Mononuclear cell (primary cell): ENCODE results near the gene CNGA2. TPM values are rescaled to one million over a fixed set of nuclear protein-coding genes. Genes with fewer than 3 reads are reported as not detected.

Source experiments
- H3K27me3 ChIP-seq: 2 replicates; pipeline ENCODE4 v1.6.0; 2011; ENCODE audit warnings: low read length, control low read depth; ENCODE audit not compliant: insufficient read depth
- H3K4me1 ChIP-seq: 2 replicates; pipeline ENCODE4 v1.5.1; 2011; ENCODE audit warnings: mild to moderate bottlenecking, low read length, control low read depth; ENCODE audit not compliant: insufficient read depth
- H3K4me3 ChIP-seq: 2 replicates; pipeline ENCODE4 v1.5.1; 2011; ENCODE audit warnings: mild to moderate bottlenecking, low read length, moderate library complexity
- H3K9me3 ChIP-seq: 2 replicates; pipeline ENCODE4 v1.5.1; 2011; ENCODE audit warnings: low read depth, mild to moderate bottlenecking, control low read depth, low read length
- total RNA-seq: library from RNA; depleted of rRNA; stranded (reverse); fragments of >200 nt; gene quantifications from one replicate; pipeline ENCODE4 v1.2.3, GENCODE V29; 2012

CNGA2 gene
- total RNA-seq, 1 donor = not detected

DNA sequence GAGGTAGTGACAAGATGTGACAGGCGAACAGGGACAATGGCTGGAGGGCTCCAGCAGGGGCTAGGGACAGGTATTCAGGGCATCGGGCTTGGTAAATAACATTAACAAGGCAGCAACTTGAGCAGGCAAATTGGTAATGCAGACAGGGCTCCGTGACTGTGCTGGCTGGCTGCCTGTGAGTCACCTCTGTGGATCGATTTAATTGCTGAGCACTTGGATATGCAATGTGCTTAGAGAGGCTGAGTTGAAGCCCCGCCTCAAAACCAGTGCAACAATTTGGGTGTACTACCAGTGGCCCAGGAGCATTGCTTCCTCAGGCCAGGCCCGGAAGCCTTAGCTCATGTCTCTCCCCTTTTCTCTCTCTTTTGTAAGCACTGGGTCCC is 19.5 kb downstream of the CNGA2 start:
- Histone ChIP-seq H3K4me1 (no peaks in the 10 kb centered on the region), H3K27me3 (no peaks in the 10 kb centered on the region), H3K4me3 (no peak overlapping the region), H3K9me3 (no peaks in the 10 kb centered on the region)

DNA sequence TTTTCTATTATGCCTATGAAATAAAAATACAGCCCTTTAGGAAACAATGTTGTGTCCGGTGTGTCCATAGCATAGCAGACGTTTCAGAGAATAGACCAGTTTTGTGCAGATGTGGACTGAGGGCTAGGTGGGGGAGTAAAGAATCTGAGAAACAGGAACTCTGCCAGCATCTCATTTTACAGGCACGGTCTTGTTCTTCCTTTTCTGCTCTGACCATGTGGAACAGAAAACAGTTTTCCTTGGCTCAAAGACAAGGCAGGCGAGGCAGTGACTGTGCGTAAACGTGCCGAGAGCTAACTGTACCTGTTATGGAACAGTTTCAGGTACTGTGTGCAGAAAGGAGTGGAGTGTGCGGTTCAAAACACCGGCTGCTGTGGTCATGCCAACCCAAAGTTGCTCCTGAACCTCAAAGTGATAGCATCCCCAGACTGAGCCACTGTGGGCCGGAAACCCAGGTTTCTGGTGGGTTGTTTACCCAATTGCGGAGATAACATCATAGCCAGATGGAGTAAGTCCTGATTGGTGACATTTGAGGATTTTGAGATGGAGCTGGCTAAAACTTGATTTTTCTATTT is 20.2 kb downstream of the CNGA2 start:
- Histone ChIP-seq H3K27me3 (no peaks in the 10 kb centered on the region), H3K4me1 (no peaks in the 10 kb centered on the region), H3K4me3 (no peak overlapping the region), H3K9me3 (no peaks in the 10 kb centered on the region)

DNA sequence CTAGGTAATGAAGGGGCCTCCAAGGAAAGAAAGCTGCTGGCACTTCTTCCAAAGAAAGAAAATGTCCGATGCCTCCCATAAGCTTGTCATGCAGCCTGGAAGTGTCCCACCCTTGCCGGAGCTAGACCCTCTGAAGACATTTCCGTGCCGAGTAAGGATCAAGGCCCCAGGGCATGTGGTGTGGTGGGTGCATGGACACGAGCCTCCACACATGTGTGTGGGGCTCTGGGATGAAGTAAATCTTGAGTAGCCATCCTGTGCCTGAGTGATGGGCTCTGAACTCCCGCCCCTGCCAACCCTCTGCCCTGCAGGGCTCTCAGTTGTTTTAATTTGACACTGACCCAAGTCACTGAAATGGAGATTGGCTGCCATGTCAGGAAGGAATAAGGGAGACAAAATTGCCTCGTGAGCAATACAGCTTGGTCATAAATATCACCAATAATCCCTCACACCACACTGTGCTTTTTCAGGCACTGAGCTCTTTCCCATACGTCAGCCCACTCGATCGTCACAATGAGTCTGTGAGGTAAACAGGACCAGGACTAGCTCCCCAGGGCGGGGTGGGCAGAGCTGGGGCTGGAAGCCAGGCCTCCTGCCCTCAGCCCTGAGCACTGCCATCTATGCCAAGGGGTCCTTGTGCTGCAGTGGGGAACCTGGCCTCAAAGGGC is 24.6 kb downstream of the CNGA2 start:
- Histone ChIP-seq H3K9me3 (no peaks in the 10 kb centered on the region), H3K4me1 (no peaks in the 10 kb centered on the region), H3K4me3 (no peak overlapping the region), H3K27me3 (no peaks in the 10 kb centered on the region)

DNA sequence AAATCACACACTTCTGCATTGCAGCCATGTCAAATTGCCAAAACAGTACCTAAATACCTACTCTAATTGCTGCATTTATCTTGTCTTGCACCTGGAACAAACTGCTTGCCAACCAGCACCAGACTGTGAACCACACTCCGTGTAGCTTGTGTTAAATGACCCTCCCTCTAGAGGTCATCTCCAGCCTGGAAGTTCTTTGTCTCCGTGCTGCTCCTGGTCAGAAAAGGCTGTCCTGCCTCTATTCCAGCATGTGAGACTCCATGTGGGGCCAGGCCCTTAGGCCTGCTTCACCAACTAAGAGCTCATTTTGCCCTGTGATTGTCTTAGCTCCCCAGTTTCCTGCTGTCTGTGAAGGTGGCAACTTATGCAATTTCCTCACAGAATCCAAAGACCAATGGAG is 28.3 kb downstream of the CNGA2 start:
- no peaks in the 10 kb centered on the region for H3K27me3 ChIP-seq
- H3K9me3 ChIP-seq = no peaks in the 10 kb centered on the region
- no peaks in the 10 kb centered on the region for H3K4me1 ChIP-seq
- no peak overlapping the region for H3K4me3 ChIP-seq

DNA sequence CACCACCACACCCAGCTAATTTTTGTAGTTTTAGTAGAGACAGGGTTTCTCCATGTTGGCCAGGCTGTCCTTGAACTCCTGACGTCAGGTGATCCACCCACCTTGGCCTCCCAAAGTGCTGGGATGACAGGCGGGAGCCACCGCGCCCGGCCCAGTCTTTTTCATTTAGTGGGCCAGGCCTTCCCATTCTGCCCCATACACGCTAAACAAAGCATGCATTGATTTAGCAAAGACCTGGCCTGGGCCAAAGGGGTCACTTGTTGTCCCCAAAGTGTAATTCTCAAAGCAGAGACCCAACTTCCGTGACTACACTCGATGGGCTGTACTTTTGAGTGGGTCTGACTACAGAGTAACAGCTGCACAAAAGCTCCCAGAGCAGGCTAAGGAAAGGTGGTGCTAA is 29.2 kb downstream of the CNGA2 start:
- Histone ChIP-seq H3K9me3 (no peaks in the 10 kb centered on the region), H3K27me3 (no peaks in the 10 kb centered on the region), H3K4me1 (no peaks in the 10 kb centered on the region), H3K4me3 (no peak overlapping the region)

DNA sequence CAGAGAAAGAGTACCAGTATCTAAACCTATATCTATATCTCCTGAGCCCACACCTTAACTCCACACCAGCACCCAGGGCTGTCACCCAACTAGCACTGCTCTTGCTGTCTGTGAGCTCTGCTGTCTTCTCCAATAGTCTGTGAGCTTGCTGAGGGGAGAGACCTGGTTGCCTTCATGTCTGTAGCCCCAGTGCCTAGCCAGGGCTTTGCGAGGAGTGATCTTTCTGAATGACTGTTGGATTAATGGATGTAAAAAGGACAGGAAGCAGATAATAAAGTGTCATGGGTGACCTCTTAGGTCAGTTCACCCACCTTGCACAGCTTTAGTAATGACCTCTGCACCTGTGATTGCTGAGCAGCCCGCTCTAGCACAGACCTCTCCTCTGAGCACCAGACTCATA is 30.5 kb downstream of the CNGA2 start:
- H3K4me1 ChIP-seq = no peaks in the 10 kb centered on the region
- no peak overlapping the region for H3K4me3 ChIP-seq
- no peaks in the 10 kb centered on the region for H3K27me3 ChIP-seq
- no peaks in the 10 kb centered on the region for H3K9me3 ChIP-seq

DNA sequence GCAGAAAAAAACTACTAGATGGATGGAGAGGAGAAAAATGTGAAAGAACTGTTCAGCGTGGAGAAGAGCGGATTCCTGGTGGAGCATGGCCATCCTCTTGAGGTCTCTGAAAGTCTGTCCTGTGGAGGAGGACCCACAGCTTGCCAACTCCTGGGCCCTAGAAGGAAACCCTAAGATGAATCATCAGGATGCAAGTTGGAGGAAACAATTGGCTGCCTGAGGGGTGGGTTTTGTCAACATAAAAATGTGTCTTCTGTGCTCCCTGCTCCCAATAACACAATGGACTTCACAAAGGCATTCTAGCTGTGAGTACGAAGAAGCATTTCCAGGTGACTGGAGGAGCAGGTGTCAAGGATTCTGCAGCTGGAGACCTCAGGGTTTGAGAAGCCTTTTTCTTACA is 37.2 kb downstream of the CNGA2 start:
- Histone ChIP-seq H3K27me3 (no peaks in the 10 kb centered on the region), H3K9me3 (no peaks in the 10 kb centered on the region)

DNA sequence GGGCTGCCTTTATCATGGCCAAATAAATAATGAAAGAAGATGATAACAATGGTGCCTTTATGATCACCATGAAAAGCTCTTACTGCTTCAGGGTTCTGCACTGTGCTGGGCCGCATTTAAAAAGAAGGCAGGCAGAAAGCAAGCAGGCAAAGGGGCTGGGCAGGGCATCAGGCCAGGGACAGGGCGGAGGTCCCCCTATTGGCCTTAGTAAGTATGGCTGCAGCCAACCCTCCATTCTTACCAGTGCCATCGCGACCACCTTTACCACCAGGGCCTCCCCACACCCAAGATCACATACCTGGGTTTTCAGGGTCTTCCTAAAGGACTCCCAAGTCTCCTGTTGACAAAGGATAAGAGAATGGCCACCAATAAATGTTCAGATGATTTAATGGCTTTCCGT is 38.9 kb downstream of the CNGA2 start:
- no peaks in the 10 kb centered on the region for H3K4me1 ChIP-seq
- no peak overlapping the region for H3K4me3 ChIP-seq
- H3K27me3 ChIP-seq = no peaks in the 10 kb centered on the region
- H3K9me3 ChIP-seq = no peaks in the 10 kb centered on the region

More for the DNA sequence above, 37.2 kb downstream of the CNGA2 start:
- Histone ChIP-seq H3K4me1 (no peaks in the 10 kb centered on the region), H3K4me3 (no peak overlapping the region)

DNA sequence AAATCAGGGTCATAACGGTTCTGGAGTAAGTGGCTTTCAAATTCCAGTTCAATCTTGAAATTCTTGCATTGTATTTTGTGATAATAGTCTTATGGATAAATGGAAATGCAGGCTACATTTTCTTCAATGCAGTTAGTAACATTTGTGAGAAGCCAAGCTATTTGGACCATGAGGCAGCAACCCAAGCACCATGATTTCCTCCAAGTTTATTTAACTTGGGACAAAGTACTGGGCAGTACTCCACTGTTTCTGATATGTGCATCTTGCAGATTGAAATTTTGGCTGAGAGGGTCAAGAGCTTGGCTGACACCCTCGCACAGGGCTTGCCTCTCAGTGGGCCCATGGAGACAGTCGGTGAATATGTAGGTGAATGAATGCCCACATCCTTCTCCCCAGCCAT is 39.9 kb downstream of the CNGA2 start:
- Histone ChIP-seq H3K4me3 (no peak overlapping the region), H3K4me1 (no peaks in the 10 kb centered on the region), H3K9me3 (no peaks in the 10 kb centered on the region), H3K27me3 (no peaks in the 10 kb centered on the region)

DNA sequence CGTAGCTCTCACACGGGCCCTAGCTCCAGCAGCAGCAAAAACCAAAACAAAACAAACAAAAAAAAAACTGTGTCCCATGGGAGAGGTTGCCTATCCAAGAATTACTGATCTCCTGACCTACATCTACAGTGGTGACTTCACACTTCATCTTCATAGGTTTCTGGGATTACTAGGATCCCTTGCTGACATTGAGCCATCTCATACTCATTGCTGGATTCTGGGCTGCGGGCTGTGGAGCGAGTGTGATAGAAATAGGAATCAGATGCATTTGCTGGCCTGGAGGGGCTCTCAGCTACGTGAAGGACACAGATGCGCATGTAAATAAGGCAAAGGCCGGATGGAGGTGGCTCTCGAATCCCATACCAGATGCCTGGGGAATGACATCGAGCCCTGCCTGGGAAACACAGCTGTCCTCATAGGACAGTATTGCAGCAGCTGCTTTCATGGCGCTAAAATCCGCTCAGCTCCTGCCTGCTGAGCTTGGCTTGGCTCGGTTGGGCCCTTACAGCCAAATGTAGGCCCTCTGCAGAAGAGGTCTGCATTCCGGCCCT is 41.7 kb downstream of the CNGA2 start:
- no peaks in the 10 kb centered on the region for H3K9me3 ChIP-seq
- H3K27me3 ChIP-seq = no peaks in the 10 kb centered on the region
- no peaks in the 10 kb centered on the region for H3K4me1 ChIP-seq
- H3K4me3 ChIP-seq = no peak overlapping the region

DNA sequence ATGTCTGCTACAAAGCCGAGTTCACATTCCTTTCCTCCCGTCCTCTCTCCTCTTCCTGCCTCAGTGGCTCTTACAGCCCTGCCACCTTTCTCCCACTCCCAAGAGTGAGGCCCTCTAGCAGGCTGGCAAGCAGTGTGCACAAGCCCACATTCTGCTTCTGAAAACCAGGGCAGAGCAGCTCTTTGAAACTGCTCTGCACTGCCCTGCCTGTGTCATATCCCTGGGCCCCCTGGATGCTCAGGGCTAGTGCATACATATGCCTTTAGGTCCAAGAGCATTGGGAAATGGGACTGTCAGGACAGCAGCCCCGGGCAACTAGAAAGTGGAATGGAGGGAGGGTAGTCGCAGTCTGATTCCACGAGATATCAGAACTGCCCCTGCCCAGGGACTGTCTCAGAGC is 42.4 kb downstream of the CNGA2 start:
- Histone ChIP-seq H3K4me3 (no peak overlapping the region), H3K27me3 (no peaks in the 10 kb centered on the region), H3K4me1 (no peaks in the 10 kb centered on the region), H3K9me3 (no peaks in the 10 kb centered on the region)

DNA sequence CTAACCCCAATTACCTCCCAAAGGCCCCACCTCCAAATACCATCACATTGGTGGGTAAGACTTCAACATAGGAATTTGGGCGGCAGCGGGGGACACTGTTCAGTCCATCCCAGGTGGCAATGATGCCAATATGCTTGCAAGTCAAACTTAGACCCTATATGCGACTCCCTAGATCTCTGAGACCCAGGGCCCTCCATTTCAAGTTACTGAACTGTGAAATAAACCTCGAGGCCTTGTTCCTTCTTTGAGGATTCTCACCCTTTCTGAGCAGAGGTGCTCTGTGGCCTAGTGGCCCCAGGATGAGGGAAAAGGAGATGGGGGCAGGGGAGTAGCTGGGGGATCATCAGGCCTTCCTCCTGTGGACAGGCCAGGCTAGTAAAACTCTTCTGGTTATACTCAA is 44.7 kb downstream of the CNGA2 start:
- Histone ChIP-seq H3K9me3 (no peaks in the 10 kb centered on the region), H3K4me1 (no peaks in the 10 kb centered on the region), H3K27me3 (no peaks in the 10 kb centered on the region), H3K4me3 (no peak overlapping the region)

DNA sequence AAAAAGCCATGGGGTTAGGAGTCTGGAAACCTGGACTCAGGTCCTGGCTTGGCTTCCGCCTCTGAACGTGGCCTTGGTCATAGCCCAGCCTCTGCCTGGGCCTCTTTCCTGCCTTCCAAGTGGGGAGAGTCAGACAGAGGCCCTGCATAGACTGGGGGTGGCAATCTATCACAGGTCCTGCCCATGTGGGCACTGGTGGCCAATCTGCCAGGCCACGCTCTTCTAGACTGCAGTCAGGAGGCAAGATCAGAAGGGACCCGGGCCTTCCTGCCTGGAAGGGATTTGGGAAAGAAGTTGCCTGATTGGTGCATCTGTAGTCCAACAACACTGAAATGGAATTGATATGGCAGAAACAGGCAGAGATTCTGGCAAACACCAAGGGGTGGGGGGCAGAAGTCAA is 46.1 kb downstream of the CNGA2 start:
- Histone ChIP-seq H3K9me3 (no peaks in the 10 kb centered on the region), H3K4me3 (no peak overlapping the region), H3K4me1 (no peaks in the 10 kb centered on the region), H3K27me3 (no peaks in the 10 kb centered on the region)

DNA sequence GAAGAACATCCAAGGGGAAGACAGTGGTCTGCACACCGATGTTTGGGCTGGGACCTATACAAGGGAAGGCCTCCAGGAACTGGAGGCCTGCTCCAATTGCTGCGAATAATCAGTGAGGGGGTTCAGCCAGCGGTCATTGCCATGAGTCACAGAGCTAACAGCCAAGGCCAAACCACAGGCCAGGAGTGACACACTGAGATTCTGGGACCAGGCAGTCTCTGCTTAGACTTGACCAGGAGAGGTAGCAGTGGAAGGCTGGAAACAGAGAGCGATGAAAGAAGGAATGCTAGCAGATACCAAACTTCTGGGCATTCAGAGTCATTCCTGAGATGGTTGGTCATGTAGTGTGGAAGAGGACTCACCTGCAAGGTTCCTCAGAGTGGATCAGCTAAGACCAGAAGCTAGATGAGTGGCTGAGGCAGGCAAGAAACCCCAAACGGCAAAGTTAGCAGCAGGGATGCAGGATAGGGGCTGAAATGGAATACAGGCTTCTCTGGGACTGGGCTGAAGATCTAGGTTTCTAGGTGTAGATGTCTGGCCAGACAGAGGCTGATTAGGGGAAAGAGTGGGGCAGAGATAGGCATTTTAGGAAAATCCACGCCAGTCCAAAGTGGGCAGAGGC is 54.7 kb downstream of the CNGA2 start:
- no peaks in the 10 kb centered on the region for H3K9me3 ChIP-seq
- no peaks in the 10 kb centered on the region for H3K27me3 ChIP-seq
- no peak overlapping the region for H3K4me3 ChIP-seq
- no peaks in the 10 kb centered on the region for H3K4me1 ChIP-seq

DNA sequence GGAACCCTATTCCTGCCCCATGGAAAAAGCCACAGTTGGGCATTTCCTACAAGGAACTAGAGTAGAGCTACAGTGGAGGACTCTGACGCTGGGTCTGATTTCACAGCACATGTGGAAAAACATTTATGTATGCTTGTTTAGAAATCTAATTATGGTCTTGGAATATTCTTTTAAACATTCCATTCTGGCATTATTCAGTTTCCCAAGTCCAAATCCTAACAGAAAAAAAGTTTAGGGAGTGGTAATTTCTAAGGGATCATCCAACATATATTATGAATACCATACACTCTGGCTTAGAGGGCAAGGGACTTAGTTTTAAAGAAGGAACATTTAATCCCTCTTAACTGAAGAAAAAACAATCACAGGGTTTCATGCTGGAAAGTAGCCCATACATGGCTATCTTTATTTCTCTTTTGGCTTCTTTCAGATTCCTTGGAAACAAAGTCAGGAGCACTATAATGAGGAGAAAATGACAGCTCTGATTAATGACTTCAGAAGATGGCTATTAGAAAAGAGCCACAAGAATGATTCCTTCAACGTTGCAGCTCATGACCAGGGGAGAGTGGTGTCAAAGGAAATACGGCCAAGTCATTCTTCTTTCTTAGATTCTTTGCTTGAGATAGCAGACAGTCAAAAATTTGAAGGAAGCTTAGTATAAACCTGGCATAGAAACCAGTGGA is 56.1 kb downstream of the CNGA2 start:
- H3K4me3 ChIP-seq = no peak overlapping the region
- H3K4me1 ChIP-seq = no peaks in the 10 kb centered on the region

More for the DNA sequence above, 56.1 kb downstream of the CNGA2 start:
- no peaks in the 10 kb centered on the region for H3K27me3 ChIP-seq
- no peaks in the 10 kb centered on the region for H3K9me3 ChIP-seq
